ENCODE results near the gene VAMP2.

Gene VAMP2

DNA sequence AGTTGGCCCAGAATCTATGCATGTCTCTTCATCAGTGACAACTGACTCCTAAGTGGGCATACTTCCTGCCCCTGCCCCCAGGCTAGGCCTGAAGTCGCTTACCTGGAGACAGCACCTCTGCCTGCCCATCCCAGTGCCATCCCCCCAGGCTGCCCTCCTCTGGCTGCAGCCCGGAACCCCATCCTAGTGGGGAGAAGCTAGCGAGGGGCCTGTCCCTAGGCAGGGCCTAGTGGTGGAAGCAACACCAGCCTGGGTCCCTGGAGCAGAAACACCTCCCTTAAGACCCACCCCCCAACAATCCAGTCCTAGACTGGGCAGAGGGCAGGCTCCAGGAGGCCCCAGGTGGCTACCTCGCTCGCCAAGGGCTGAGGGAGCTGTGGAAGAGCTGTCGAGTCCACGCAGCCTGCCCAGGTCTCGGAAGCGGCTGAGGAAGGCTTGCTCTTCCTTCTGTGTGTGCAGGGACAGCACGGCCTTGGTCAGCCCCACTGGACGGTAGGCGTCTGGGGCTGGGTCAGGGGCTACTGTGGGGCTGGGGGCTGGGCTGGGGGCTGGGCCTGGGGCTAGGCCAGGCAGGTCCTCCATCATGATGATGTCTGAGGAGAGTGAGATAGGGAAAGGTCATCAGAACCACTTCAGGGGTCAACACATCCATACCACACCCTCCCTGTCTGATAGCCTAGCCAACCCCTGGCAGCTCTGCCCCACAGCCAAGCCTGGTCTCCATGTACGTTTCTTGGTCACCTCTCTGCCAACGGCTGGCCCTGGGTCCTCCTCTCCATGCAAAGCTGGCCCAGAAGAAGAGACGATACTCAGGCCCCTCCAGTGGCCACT, 18.1 kb downstream of the VAMP2 start:
- H3K36me3 Mint-ChIP-seq (ENCODE audit: low read depth) = peaks cover 41% of the 10 kb centered on the region

DNA sequence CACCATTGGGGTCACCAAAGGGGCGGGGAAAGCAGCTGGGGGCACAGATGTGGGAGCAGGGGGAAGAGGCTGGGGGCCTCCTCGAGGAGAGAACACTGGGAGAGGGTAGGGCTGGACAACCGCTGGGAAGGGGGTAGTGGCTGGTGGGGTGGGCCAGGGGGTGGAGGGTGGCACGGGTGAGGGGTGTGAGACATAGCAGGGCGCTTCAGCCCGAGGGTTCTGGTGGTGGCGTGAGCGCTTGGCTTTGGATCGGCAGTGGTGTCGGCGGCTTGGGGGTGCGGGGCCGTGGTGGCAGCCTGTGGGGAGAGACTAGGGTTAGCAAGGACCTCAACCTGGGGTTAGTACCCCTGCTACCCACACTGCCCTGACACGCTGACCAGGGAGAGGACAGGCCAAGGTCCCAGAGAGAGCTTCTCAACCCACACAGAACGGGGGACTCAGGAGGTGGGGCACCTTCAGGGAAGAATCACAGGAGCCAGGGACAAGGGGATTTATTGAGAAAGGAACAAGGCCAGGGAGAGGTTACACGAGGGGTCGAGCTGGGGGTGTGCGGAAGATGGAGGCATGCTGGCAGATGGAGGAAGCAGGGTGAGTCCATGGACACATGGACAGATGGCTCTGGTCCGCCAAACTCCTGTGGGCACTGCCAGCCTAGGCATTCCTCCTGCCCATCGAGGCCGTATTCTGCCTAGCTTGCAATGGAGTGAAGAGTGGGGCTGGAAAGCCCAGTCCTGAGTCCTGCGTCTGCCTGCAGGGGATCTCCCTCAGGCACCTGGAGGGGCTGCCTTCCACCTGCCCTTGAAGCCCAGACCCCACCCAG, 19.0 kb downstream of the VAMP2 start:
- Mint-ChIP-seq H3K9me3 (no peaks in the 10 kb centered on the region), H3K4me3 (no peak overlapping the region)

More for the DNA sequence above, 18.1 kb downstream of the VAMP2 start:
- Mint-ChIP-seq H3K27me3 (no peaks in the 10 kb centered on the region), H3K27ac (no peak overlapping the region), H3K4me1 (no peaks in the 10 kb centered on the region), H3K9me3 (no peaks in the 10 kb centered on the region), H3K4me3 (no peak overlapping the region)
- no peak for DNase-seq
- ATAC-seq = no peak

DNA sequence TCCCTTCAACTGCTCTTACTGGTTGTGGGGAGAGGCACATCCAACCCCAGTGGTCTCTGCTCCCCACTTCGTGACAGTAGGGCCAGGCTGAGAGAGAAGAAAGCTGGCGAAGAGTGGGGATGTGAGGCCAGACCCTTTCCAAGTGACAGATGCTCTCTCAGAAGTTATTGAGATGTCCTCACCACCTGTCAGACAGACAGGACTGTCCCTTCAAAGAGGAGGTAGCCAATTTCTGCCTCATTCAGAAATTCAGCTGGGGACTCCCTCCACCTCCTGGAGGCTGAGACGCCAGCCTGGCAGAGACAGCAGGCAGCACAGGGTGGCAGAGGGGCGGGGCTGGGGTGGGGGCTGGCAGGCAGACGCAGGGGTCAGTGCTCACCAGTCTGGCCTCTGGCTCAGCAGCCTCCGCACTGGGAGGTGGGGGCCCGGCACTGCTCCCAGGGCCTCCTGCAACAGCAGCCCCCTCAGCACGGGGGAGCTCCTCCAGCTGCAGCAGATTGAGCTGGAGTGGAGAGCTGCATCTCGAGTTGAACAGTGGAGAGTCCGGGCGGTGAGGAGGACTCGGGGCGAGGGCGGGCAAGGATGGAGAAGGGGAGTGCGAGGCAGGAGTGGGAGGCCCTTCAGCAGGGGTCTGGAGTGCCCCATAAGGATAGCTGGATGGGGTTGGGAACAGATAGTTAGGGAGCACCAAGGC, 19.7 kb downstream of the VAMP2 start:
- no peak overlapping the region for H3K27ac Mint-ChIP-seq

More for the DNA sequence above, 19.0 kb downstream of the VAMP2 start:
- no peak for ATAC-seq
- H3K4me1 Mint-ChIP-seq = no peaks in the 10 kb centered on the region
- no peak overlapping the region for H3K27ac Mint-ChIP-seq
- H3K27me3 Mint-ChIP-seq = peaks cover 2% of the 10 kb centered on the region
- no peak for DNase-seq
- peaks cover 41% of the 10 kb centered on the region for H3K36me3 Mint-ChIP-seq (ENCODE audit: low read depth)

DNA sequence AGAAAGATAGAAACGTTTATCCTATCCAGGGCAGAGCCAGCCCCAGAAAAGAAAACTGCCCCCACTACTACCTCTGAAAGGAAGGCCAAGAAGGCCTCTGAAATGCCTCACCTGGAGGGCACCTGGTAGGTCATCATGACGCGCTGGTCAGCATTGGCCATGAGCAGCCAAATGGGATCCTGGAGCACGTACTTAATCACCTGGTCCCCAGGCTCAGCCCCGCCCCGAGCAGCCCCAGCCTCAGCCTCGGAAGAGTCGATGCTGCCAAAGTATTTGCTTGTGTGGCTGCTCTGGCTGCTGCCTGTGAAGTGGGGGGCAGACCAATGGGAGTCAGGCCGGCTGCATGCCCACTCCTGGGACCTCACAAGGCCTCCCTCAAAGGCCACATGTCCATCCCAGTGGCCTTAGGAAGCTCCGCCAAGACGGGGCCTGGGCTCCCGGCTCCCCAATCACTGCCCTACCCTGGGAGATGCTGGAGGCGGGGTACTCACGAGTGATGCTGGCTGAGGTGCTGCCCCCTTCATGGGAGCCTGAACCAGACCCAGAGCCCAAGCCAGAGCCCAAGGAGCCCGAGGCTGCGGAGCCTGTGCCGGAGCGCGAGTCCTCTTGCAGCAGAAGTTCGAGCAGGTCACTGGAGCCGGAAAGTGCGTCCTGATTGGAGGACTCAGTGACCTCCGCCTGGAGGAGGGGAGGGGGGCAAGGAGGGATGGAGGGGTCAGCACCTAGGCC, 20.4 kb downstream of the VAMP2 start:
- Mint-ChIP-seq H3K36me3 (ENCODE audit: low read depth) (peaks cover 30% of the 10 kb centered on the region), H3K27me3 (peaks cover 2% of the 10 kb centered on the region), H3K9me3 (no peaks in the 10 kb centered on the region), H3K4me1 (no peaks in the 10 kb centered on the region), H3K4me3 (no peak overlapping the region), H3K27ac (no peak overlapping the region)
- ATAC-seq = no peak
- DNase-seq = no peak

More for the DNA sequence above, 19.7 kb downstream of the VAMP2 start:
- peaks cover 34% of the 10 kb centered on the region for H3K36me3 Mint-ChIP-seq (ENCODE audit: low read depth)
- H3K4me3 Mint-ChIP-seq = no peak overlapping the region
- no peak for DNase-seq
- peaks cover 2% of the 10 kb centered on the region for H3K27me3 Mint-ChIP-seq
- no peaks in the 10 kb centered on the region for H3K9me3 Mint-ChIP-seq
- H3K4me1 Mint-ChIP-seq = no peaks in the 10 kb centered on the region
- ATAC-seq = no peak

DNA sequence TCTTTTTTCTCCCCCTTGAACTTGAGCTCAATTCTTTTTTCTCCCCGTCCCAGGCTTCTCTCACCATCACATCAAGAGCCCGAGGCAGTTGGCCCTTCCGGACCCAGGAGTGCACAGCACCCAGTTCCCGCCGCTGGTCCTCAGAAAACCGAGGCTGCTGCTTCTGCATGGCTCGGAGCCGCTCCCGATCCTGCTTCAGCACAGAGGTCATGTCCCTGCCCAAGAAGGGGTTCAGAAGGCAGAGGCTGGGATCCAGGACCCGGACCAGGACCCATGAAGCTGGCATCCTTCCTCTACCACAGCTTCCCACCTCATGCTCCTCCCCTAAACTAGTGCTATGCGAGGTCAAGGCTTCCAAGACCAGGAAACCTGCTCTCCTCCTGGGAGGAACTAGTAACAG, 21.0 kb downstream of the VAMP2 start:
- peaks cover 30% of the 10 kb centered on the region for H3K36me3 Mint-ChIP-seq (ENCODE audit: low read depth)

DNA sequence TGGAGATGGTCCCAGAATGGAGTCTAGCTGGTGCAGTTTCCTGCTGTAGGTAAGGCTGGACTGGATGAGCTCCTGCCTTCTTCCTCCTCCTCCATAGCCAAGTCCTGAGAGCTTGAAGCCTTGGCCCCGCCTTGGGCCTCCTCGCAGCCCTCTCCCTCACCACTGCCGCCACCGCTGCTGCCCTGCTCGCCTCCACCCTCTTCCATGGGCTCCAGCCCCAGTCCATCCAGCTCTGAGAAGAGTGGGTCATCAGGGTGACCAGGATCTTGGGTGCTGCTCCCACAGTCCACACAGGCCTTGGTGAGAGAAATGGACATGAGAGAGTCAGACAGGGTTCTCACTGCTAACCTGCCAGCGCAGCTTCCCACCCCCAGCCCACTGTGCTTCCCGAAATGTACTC, 21.7 kb downstream of the VAMP2 start:
- Mint-ChIP-seq H3K4me3 (no peak overlapping the region), H3K27ac (no peak overlapping the region), H3K36me3 (ENCODE audit: low read depth) (peaks cover 23% of the 10 kb centered on the region)

More for the DNA sequence above, 21.0 kb downstream of the VAMP2 start:
- Mint-ChIP-seq H3K4me1 (peaks cover 1% of the 10 kb centered on the region), H3K9me3 (no peaks in the 10 kb centered on the region), H3K27ac (no peak overlapping the region), H3K27me3 (peaks cover 3% of the 10 kb centered on the region), H3K4me3 (no peak overlapping the region)
- no peak for DNase-seq
- no peak for ATAC-seq

DNA sequence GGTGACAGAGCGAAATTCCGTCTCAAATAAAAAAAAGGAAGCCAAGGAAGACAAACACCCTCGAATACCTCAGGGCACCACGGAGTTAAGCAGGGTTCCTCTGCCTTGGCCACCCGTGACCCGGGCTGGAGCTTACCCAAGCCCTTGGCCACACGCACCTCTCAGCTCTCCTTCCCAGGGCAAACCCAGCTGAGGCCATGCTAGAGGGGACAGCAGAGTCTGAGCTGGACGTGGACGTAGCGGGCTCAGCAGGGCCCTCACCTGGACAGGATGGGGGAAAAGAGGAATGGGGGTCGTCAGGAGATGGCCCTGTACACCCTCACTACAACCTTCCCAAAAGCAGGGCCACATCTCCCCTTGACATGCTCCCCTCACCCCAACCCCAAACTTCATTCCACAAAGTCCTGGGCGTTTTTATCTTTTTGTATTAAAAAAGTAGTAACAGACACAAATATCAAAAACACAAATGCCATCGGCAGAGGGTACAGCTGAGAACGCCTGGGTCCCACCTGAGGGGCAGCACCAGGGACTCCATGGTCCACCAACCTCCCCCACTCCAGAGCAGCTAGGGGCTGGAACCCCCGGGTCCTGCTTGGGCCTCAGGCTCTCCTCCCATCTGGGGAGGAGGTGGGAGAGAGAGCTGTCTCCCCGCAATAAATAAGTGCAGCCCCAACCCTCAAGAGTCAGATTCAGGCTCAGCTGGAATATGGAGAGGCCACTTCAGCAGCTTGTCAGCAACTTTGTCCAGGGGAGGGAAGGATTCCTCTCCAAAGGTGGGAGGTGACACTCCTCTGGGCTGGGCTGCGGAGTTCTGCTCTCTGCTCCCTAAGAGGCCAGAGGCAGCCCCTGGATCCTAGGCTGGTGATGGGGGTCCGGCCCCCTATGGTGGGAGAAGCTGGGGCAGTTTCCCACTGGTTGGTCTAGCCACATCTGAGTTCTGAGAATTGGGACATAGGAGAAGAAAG, 22.4 kb downstream of the VAMP2 start:
- no peaks in the 10 kb centered on the region for H3K9me3 Mint-ChIP-seq
- peaks cover 2% of the 10 kb centered on the region for H3K4me1 Mint-ChIP-seq
- no peak overlapping the region for H3K4me3 Mint-ChIP-seq
- peaks cover 5% of the 10 kb centered on the region for H3K27me3 Mint-ChIP-seq
- ATAC-seq (no peak), DNase-seq (no peak)
- H3K36me3 Mint-ChIP-seq (ENCODE audit: low read depth) = peaks cover 21% of the 10 kb centered on the region
- H3K27ac Mint-ChIP-seq = no peak overlapping the region

More for the DNA sequence above, 21.7 kb downstream of the VAMP2 start:
- DNase-seq (no peak), ATAC-seq (no peak)
- Mint-ChIP-seq H3K27me3 (peaks cover 5% of the 10 kb centered on the region), H3K9me3 (no peaks in the 10 kb centered on the region), H3K4me1 (peaks cover 2% of the 10 kb centered on the region)

DNA sequence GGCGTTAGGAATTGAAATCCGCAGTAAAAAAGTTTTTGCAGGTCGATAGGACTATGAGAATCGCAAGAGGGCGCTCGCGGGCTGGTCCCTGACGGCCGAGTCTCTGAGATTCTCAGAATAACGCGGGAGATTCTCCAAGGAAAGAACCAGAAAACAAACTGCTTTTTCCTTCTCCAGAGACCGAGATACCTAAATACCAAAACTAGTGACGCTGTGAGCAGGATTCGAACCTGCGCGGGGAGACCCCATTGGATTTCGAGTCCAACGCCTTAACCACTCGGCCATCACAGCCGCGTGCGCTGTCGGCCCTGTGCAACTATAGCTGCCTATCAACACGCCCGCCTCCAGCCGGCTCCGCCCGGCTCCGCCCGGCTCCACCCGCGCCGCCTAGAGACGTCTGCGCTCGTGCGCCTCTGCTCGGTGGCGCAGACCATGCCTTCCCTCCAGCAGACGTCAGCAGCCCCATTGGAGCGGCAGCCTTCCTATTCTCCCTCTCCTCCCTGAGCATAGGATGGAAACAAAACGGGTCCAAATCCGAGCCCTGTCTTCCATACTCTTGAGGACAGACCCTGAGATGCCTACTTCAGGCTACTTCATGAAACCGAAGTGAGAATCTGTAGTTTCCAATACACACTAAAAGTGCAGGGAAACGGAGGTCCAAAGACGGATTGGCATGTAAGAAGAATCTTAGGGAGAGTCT, 23.9 kb downstream of the VAMP2 start:
- peaks cover 6% of the 10 kb centered on the region for H3K27me3 Mint-ChIP-seq

DNA sequence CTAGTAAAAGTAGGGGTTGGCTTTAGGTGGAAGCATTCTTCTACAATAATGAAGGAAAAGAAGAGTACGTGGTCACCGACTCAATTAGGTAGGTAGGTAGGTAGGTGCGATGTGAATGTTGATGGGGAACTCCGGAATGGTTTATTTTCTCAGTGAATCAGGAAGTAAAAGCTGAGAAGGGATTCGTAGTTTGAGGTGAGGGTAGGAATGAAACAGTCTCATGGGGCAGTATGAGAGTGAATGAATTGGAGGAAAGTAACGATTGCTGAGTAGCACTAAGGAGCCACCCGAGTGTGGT, 24.4 kb downstream of the VAMP2 start:
- ATAC-seq = no peak
- Mint-ChIP-seq H3K27ac (no peak overlapping the region), H3K36me3 (ENCODE audit: low read depth) (peaks cover 15% of the 10 kb centered on the region)

More for the DNA sequence above, 23.9 kb downstream of the VAMP2 start:
- DNase-seq (peak; percentile 98), ATAC-seq (peak; percentile 95)
- Mint-ChIP-seq H3K9me3 (no peaks in the 10 kb centered on the region), H3K36me3 (ENCODE audit: low read depth) (peaks cover 16% of the 10 kb centered on the region), H3K4me3 (no peak overlapping the region), H3K4me1 (peaks cover 4% of the 10 kb centered on the region), H3K27ac (no peak overlapping the region)

DNA sequence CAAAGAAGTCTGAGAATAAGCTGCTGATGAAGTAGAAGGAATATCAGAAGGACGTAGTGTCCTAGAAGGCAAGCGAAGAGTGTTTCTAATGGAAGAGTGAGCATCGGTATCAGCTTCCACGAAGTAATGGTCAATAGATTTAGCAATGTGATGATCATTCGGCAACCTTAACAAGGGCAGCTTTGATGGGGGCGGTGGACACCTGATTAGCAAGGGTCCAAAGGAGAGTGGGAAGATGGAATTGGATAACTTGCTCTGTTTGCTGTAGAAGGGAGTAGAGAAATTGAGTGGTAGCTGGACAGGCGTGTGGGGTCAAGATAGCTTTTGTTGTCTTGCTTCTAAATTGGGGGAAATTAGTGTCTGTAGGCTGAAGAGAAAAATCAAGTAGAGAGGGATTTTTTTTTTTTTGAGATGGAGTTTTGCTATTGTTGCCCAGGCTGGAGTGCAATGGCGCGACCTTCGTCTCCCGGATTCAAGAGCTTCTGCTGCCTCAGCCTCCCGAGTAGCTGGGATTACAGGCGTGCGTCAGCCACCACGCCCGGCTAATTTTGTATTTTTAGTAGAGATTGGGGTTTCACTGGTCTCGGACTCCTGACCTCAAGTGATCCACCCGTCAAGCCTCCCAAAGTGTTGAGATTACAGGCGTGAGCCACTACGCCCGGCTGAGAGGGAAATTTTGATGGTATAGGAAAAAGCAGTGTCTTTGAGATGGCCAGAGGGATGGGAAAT, 24.9 kb downstream of the VAMP2 start:
- DNase-seq = no peak
- Mint-ChIP-seq H3K36me3 (ENCODE audit: low read depth) (peaks cover 15% of the 10 kb centered on the region), H3K4me3 (no peak overlapping the region), H3K4me1 (peaks cover 4% of the 10 kb centered on the region), H3K27ac (no peak overlapping the region), H3K9me3 (no peaks in the 10 kb centered on the region), H3K27me3 (peaks cover 6% of the 10 kb centered on the region)
- no peak for ATAC-seq

More for the DNA sequence above, 24.4 kb downstream of the VAMP2 start:
- DNase-seq = no peak
- H3K4me3 Mint-ChIP-seq = no peak overlapping the region
- H3K27me3 Mint-ChIP-seq = peaks cover 6% of the 10 kb centered on the region
- H3K4me1 Mint-ChIP-seq = peaks cover 4% of the 10 kb centered on the region
- no peaks in the 10 kb centered on the region for H3K9me3 Mint-ChIP-seq

DNA sequence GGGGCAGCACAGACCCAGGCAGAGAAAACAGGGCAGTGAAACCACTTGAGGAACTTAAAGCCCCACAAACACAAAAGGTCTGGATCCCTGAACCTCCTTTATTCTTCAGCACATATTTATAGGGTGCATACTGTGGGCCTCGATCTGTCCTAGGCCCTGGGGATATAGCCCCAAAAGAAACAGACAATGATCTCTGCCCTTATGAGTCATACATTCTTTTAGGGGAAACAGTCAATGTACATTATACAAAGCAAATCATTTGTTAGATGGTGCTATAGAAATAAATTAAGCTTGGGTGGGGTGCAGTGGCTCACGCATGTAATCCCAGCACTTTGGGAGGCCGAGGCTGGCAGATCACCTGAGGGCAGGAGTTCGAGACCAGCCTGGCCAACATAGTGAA, 28.8 kb downstream of the VAMP2 start:
- no peak for ATAC-seq
- Mint-ChIP-seq H3K36me3 (ENCODE audit: low read depth) (no peaks in the 10 kb centered on the region), H3K4me1 (peaks cover 8% of the 10 kb centered on the region), H3K9me3 (no peaks in the 10 kb centered on the region), H3K4me3 (no peak overlapping the region), H3K27ac (no peak overlapping the region), H3K27me3 (peaks cover 7% of the 10 kb centered on the region)
- DNase-seq = no peak

DNA sequence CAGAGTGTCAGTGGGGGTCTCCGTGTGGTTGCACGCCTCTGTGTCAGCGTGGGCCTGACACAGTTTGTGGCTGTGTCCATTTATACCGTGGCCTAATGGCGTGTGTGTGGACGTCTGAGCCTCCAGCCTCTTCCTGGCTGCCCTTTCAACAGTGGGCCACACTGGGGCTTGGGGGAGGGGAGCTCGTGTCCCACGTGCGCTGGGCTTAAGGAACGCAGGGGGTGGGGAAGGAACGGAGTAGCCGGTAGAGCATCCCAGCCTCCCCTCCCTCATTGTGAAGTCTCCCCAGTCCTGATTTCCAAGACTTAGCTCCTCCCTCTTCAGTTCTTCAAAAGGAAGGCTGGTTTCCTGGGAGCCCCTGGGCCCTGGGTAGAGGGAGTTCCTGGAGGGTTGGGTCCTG, 29.3 kb downstream of the VAMP2 start:
- H3K27me3 Mint-ChIP-seq = peaks cover 7% of the 10 kb centered on the region
- no peak overlapping the region for H3K4me3 Mint-ChIP-seq
- ATAC-seq = no peak

More for the DNA sequence above, 29.3 kb downstream of the VAMP2 start:
- H3K27ac Mint-ChIP-seq = no peak overlapping the region
- H3K4me1 Mint-ChIP-seq = peaks cover 8% of the 10 kb centered on the region
- no peaks in the 10 kb centered on the region for H3K9me3 Mint-ChIP-seq
- no peak for DNase-seq
- H3K36me3 Mint-ChIP-seq (ENCODE audit: low read depth) = no peaks in the 10 kb centered on the region
